GM12878 (cell line): ENCODE data around the gene EDC4. TPM values are rescaled to one million over a fixed set of nuclear protein-coding genes. Genes with fewer than 3 reads are reported as not detected.

Experiments
- EP300 ChIP-seq, 2 experiments: fragments of 150-350 bp in 1 of 2; IDR thresholded peaks; 2 replicates each; pipeline ENCODE4 v1.6.1; 2011 to 2012; ENCODE audit warnings: low read depth in 2 of 2, low read length in 2 of 2, borderline replicate concordance in 1 of 2, improper control_type of control experiment in 1 of 2, inconsistent platforms in 1 of 2; ENCODE audit not compliant: control insufficient read depth in 1 of 2
- FOXK2 ChIP-seq: fragments of 450-650 bp; IDR thresholded peaks from 2 replicates; pipeline ENCODE4 v1.6.1; 2017; ENCODE audit warnings: mild to moderate bottlenecking, moderate library complexity
- HCFC1 ChIP-seq: fragments of 150-350 bp; IDR thresholded peaks from 2 replicates; pipeline ENCODE4 v1.6.1; 2014; ENCODE audit warnings: low read length
- NBN ChIP-seq: fragments of 450-650 bp; IDR thresholded peaks from 2 replicates; pipeline ENCODE4 v1.6.1; 2016
- NFIC ChIP-seq: IDR thresholded peaks from 2 replicates; pipeline ENCODE4 v1.6.1; 2012; ENCODE audit warnings: low read depth, mild to moderate bottlenecking, inconsistent platforms, low read length, moderate library complexity
- NFXL1 ChIP-seq: fragments of 450-650 bp; IDR thresholded peaks from 2 replicates; pipeline ENCODE4 v1.6.1; 2017; ENCODE audit warnings: antibody characterized with exemption, mild to moderate bottlenecking, borderline replicate concordance
- SMAD5 ChIP-seq: IDR thresholded peaks from 2 replicates; pipeline ENCODE4 v1.6.1; 2016; ENCODE audit warnings: antibody characterized with exemption, low read depth
- SMC3 ChIP-seq: IDR thresholded peaks from 2 replicates; pipeline ENCODE4 v1.6.1; 2011; ENCODE audit warnings: low read length, improper control_type of control experiment, borderline replicate concordance
- SPI1 ChIP-seq: IDR thresholded peaks from 2 replicates; pipeline ENCODE4 v1.6.1; 2011; ENCODE audit warnings: low read depth, mild to moderate bottlenecking, low read length, moderate library complexity, borderline replicate concordance; ENCODE audit not compliant: insufficient read depth
- TARDBP ChIP-seq: IDR thresholded peaks from 2 replicates; pipeline ENCODE4 v1.6.1; 2016; ENCODE audit warnings: borderline replicate concordance
- YBX1 ChIP-seq: fragments of 450-650 bp; IDR thresholded peaks from 2 replicates; pipeline ENCODE4 v1.6.1; 2016; ENCODE audit warnings: antibody characterized with exemption
- ZNF24 ChIP-seq: fragments of 450-650 bp; IDR thresholded peaks from 2 replicates; pipeline ENCODE4 v1.6.1; 2017; ENCODE audit warnings: antibody characterized with exemption, mild to moderate bottlenecking
- ZNF274 ChIP-seq: IDR thresholded peaks from one replicate; pipeline ENCODE4 v1.8.0; 2011; ENCODE audit not compliant: insufficient read length, insufficient read depth
- ZNF622 ChIP-seq: fragments of 450-650 bp; IDR thresholded peaks from 2 replicates; pipeline ENCODE4 v1.6.1; 2017; ENCODE audit warnings: mild to moderate bottlenecking, inconsistent platforms
- polyA plus RNA-seq, 11 experiments: library from polyadenylated mRNA; depleted of rRNA in 4 of 11; unstranded in 6 of 11; stranded (reverse) in 5 of 11; fragments of >200 nt; fragmentation: Nextera tagmentation in 4 of 11; fragmentation: Illumina TruSeq in 1 of 11; extraction: Ambion mirVana in 4 of 11; extraction: Trizol in 1 of 11; gene quantifications; 1 replicate in 1 of 11; 2 replicates in 10 of 11; pipeline versions ENCODE4 v1.2.1 to v1.2.3, GENCODE V29; 2011 to 2016; ENCODE audit warnings: inconsistent platforms in 2 of 11, missing spikeins in 2 of 11, low read depth in 1 of 11
- total RNA-seq, 4 experiments: library from RNA; depleted of rRNA in 3 of 4; stranded (reverse); fragments of >200 nt in 3 of 4; fragmentation: Illumina TruSeq in 1 of 4; extraction: Trizol in 1 of 4; gene quantifications; 2 replicates each; pipeline versions ENCODE4 v1.2.1 to v1.2.3, GENCODE V29; 2013 to 2021
- TF ChIP-seq, protein P1 (sequence below): fragments of 450-650 bp; conservative IDR thresholded peaks from 2 replicates; pipeline ENCODE4 v1.6.1; 2017; ENCODE audit warnings: mild to moderate bottlenecking, moderate library complexity
- TF ChIP-seq, protein P2 (sequence below): fragments of 450-650 bp; formaldehyde crosslinking; IDR thresholded peaks from 2 replicates; pipeline ENCODE4 v1.4.0; 2022; ENCODE audit warnings: mild to moderate bottlenecking, moderate library complexity
- TF ChIP-seq, protein P3 (sequence below): IDR thresholded peaks from 2 replicates; pipeline ENCODE4 v1.6.1; 2012; ENCODE audit warnings: low read depth, low read length, improper control_type of control experiment
- TF ChIP-seq, protein P4 (sequence below): fragments of 450-650 bp; IDR thresholded peaks from 2 replicates; pipeline ENCODE4 v1.6.1; 2017; ENCODE audit warnings: mild to moderate bottlenecking, low read depth, inconsistent platforms; ENCODE audit not compliant: poor library complexity, severe bottlenecking
- TF ChIP-seq, protein P5 (sequence below): IDR thresholded peaks from 2 replicates; pipeline ENCODE4 v1.6.1; 2012; ENCODE audit warnings: low read depth, low read length, improper control_type of control experiment

The EDC4 gene
- total and polyA plus RNA-seq, 10 of the 15 experiments (the other 5 are each of a cell fraction or from before 2014, with no cell fraction given), result 1.2 to 86.0 (median 53.4) TPM

DNA sequence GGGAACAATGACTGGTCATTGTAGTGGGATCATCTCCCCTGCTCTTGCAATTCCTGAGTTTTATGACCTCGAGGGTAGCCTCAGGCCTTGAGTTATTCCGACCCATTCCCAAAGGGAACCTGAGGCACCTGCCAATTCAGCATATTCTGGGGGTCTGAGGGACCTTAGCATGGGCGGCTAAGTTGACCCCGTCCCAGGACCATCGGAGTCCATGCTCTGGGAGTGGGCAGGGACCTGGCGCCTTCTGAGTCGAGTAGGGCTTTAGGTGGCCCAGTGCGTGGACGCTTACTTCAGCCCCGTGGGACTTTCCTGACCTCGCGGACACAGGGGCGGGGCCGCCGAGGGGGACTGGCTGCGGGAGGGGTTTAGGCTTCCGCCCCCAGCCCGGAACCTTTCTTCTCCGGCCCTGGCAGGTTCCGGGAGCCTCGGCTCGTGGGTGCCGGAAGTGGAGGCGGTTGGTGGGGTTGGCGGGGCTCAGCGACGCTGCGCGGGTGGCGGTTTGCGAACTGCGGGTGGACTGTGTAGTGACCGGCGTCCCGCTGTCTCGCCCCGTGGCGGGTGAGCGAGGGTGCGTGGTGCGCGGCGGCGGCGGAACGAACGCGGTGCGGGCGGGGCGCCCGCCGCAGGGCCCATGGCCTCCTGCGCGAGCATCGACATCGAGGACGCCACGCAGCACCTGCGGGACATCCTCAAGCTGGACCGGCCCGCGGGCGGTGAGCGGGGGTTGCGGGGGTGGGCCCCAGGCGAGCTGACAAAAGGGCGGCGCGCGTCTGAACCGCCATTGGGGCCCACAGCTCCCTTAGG, at the start of gene EDC4 (continued):
- TF ChIP-seq, protein P1, sequence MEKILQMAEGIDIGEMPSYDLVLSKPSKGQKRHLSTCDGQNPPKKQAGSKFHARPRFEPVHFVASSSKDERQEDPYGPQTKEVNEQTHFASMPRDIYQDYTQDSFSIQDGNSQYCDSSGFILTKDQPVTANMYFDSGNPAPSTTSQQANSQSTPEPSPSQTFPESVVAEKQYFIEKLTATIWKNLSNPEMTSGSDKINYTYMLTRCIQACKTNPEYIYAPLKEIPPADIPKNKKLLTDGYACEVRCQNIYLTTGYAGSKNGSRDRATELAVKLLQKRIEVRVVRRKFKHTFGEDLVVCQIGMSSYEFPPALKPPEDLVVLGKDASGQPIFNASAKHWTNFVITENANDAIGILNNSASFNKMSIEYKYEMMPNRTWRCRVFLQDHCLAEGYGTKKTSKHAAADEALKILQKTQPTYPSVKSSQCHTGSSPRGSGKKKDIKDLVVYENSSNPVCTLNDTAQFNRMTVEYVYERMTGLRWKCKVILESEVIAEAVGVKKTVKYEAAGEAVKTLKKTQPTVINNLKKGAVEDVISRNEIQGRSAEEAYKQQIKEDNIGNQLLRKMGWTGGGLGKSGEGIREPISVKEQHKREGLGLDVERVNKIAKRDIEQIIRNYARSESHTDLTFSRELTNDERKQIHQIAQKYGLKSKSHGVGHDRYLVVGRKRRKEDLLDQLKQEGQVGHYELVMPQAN, result peak; percentile 94
- no peak for TF ChIP-seq ZNF622
- TF ChIP-seq SPI1, result no peak
- TF ChIP-seq TARDBP, result peak; percentile 77
- TF ChIP-seq, protein P2, sequence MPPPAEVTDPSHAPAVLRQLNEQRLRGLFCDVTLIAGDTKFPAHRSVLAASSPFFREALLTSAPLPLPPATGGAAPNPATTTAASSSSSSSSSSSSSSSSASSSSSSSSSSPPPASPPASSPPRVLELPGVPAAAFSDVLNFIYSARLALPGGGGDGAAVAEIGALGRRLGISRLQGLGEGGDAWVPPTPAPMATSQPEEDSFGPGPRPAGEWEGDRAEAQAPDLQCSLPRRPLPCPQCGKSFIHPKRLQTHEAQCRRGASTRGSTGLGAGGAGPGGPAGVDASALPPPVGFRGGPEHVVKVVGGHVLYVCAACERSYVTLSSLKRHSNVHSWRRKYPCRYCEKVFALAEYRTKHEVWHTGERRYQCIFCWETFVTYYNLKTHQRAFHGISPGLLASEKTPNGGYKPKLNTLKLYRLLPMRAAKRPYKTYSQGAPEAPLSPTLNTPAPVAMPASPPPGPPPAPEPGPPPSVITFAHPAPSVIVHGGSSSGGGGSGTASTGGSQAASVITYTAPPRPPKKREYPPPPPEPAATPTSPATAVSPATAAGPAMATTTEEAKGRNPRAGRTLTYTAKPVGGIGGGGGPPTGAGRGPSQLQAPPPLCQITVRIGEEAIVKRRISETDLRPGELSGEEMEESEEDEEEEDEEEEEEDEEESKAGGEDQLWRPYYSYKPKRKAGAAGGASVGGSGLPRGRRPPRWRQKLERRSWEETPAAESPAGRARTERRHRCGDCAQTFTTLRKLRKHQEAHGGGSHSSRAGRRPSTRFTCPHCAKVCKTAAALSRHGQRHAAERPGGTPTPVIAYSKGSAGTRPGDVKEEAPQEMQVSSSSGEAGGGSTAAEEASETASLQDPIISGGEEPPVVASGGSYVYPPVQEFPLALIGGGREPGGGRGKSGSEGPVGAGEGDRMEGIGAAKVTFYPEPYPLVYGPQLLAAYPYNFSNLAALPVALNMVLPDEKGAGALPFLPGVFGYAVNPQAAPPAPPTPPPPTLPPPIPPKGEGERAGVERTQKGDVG (CRISPR knock-in tag), result no peak
- TF ChIP-seq NFIC, result no peak
- no peak for TF ChIP-seq EP300 (IDR thresholded peaks at IDR 0.05; ENCODE audit: borderline replicate concordance in 1 of 2, control insufficient read depth in 1 of 2, low read depth in 2 of 2, low read length in 2 of 2)
- TF ChIP-seq ZNF24, result peak; percentile 74; the same call in 1 of the 2 replicates
- peak; percentile 54; the same call in 1 of the 2 replicates for TF ChIP-seq SMAD5
- TF ChIP-seq, protein P3, sequence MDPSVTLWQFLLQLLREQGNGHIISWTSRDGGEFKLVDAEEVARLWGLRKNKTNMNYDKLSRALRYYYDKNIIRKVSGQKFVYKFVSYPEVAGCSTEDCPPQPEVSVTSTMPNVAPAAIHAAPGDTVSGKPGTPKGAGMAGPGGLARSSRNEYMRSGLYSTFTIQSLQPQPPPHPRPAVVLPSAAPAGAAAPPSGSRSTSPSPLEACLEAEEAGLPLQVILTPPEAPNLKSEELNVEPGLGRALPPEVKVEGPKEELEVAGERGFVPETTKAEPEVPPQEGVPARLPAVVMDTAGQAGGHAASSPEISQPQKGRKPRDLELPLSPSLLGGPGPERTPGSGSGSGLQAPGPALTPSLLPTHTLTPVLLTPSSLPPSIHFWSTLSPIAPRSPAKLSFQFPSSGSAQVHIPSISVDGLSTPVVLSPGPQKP, result peak; percentile 97
- TF ChIP-seq ZNF274, result no peak
- no peak for TF ChIP-seq SMC3
- TF ChIP-seq YBX1, result no peak
- TF ChIP-seq FOXK2, result peak; percentile 39; the same call in 1 of the 2 replicates
- TF ChIP-seq NBN, result peak; percentile 79
- TF ChIP-seq NFXL1, result no peak
- TF ChIP-seq, protein P4, sequence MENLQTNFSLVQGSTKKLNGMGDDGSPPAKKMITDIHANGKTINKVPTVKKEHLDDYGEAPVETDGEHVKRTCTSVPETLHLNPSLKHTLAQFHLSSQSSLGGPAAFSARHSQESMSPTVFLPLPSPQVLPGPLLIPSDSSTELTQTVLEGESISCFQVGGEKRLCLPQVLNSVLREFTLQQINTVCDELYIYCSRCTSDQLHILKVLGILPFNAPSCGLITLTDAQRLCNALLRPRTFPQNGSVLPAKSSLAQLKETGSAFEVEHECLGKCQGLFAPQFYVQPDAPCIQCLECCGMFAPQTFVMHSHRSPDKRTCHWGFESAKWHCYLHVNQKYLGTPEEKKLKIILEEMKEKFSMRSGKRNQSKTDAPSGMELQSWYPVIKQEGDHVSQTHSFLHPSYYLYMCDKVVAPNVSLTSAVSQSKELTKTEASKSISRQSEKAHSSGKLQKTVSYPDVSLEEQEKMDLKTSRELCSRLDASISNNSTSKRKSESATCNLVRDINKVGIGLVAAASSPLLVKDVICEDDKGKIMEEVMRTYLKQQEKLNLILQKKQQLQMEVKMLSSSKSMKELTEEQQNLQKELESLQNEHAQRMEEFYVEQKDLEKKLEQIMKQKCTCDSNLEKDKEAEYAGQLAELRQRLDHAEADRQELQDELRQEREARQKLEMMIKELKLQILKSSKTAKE, result no peak
- TF ChIP-seq, protein P5, sequence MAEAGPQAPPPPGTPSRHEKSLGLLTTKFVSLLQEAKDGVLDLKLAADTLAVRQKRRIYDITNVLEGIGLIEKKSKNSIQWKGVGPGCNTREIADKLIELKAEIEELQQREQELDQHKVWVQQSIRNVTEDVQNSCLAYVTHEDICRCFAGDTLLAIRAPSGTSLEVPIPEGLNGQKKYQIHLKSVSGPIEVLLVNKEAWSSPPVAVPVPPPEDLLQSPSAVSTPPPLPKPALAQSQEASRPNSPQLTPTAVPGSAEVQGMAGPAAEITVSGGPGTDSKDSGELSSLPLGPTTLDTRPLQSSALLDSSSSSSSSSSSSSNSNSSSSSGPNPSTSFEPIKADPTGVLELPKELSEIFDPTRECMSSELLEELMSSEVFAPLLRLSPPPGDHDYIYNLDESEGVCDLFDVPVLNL, result no peak
- TF ChIP-seq HCFC1, result peak; percentile 83
